PC-3 (cell line): ENCODE measurements around the gene CCNDBP1.

ENCODE experiments used
- CTCF ChIP-seq: fragments of 300-600 bp; sonication (generic); conservative IDR thresholded peaks from 2 replicates; pipeline ENCODE4 v1.5.1; 2017; ENCODE audit warnings: antibody characterized with exemption, low read depth, mild to moderate bottlenecking, low read length
- EZH2 ChIP-seq: fragments of 300-600 bp; sonication (generic); IDR thresholded peaks from one replicate; pipeline ENCODE4 v1.6.1; 2017; ENCODE audit warnings: antibody characterized with exemption, mild to moderate bottlenecking, low read length; ENCODE audit not compliant: unreplicated experiment

GRCh38 chr15:43215961-43216360 is 30.8 kb downstream of the CCNDBP1 start:
- TF ChIP-seq CTCF, result no peak
- TF ChIP-seq EZH2, result no peak
